ENCODE results near the gene SNRNP35.
"Not testable (repeated sequence)": the region's sequence is repeated elsewhere in the genome, so short reads cannot be mapped to it uniquely, and the experiment has no call there.

SNRNP35 gene

GRCh38 chr12:123489580-123489979 lies 31.6 kb downstream of the SNRNP35 start:
- no peak for DNase-seq (ENCODE audit: low spot score)

DNA sequence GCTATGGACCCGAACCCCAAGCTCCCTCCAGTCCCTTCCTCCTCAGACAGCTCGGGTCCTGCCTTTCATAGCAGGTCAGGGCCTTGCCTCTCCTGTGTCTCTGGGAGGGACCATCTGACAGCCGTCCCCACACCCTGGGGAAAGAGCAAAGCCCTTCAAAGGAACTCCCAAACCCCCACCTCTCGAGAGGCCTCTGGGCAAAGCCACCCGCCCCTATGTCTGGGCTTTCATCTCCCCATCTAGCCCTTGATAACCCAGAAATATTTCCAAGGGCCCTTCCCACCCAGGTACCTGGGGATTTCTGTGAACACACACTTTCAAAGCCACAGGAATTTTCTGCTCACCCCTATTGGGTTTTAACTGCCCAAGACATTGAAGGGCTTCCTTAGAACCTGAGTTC lies 32.1 kb downstream of the SNRNP35 start:
- no peak for DNase-seq (ENCODE audit: low spot score)

- no peak for DNase-seq (ENCODE audit: low spot score)
These were observed 33.1 kb downstream of the SNRNP35 start for GRCh38 chr12:123491056-123491455.

DNA sequence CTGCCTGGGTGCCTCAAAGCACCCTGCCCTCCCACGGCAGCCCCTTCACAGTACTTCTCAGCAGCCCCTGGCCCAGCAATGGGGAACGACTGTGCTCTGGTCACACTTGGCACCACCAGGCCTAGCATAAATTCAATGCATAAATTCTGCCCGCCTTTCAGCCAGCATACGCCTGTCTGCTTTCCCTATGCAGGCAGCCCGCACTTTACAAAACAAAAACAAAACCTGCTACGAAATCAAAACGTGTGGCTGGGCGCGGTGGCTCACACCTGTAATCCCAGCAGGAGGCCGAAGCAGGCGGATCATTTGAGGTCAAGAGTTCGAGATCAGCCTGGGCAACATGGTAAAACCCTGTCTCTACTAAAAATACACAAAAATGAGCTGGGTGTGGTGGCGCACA lies 33.5 kb downstream of the SNRNP35 start:
- no peak for DNase-seq (ENCODE audit: low spot score)

DNA sequence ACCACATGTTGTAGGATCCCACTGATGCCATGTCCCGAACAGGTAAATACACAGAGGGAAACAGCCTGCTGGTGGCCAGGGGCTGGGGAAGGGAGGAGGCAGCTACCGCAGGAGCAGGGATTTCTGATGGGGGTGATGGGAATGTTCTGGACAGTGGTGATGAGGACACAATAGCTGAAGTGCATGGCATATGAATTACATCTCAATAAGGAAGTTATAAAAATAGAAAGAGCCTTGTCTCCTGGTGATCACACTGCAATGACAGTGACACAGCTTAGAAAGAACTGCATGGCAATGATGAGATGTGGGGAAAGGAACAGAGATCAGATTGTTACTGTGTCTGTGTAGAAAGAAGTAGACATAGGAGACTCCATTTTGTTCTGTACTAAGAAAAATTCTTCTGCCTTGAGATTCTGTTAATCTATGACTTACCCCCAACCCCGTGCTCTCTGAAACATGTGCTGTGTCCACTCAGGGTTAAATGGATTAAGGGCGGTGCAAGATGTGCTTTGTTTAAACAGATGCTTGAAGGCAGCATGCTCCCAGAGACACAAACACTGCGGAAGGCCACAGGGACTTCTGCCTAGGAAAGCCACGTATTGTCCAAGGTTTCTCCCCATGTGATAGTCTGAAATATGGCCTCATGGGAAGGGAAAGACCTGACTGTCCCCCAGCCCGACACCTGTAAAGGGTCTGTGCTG lies 34.5 kb downstream of the SNRNP35 start:
- DNase-seq (ENCODE audit: low spot score): not testable (repeated sequence)

GRCh38 chr12:123494124-123494851 lies 36.3 kb downstream of the SNRNP35 start:
- DNase-seq (ENCODE audit: low spot score): no peak

DNA sequence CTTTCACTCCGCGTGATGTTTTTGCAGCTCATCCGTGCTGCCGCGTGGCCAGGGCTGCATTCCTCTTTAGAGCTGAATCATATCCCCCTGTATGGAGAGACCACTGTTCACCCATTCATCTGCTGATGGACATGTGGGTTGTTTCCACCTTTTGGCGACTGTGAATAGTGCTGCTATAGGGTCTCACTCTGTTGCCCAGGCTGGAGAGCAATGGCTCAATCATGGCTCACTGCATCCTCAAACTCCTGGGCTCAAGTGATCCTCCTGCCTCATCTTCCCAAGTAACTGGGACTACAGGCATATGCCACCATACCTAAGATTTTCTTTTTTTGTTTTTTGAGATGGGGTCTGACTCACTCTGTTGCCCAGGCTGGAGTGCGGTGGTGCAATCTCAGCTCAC lies 39.1 kb downstream of the SNRNP35 start:
- DNase-seq (ENCODE audit: low spot score): no peak

DNA sequence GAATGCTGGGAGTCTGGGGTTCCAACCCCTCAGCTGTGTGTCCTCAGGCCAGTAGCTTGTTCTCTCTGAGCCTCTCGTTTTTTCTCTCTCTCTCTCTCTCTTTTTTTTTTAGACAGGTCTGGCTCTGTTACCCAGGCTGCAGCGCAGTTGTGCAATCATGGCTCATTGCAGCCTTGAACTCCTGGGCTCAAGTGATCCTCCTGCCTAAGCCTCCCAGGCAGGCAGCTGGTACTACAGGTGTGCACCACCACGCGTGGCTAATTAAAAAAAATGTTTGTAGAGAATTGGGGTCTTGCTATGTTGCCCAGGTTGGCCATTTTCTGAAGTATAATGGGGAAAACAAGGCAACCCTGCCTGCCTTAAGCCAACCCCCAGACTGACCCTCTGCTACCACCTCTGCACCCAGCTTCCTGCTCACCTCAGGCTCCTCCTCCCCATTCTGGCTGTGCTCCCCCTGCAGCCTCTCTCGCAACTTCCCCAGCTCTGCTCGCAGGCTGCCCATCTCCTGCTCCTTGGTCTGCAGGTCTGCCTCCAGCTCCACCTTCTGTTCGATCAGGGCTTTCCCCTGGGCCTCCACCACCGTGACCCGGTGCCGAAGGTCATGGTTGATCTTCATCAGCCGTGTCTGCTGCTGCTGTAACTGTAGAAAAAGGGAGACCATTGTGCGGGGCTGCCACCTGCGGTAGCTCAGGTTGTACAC lies 40.3 kb downstream of the SNRNP35 start:
- DNase-seq (ENCODE audit: low spot score): no peak

DNA sequence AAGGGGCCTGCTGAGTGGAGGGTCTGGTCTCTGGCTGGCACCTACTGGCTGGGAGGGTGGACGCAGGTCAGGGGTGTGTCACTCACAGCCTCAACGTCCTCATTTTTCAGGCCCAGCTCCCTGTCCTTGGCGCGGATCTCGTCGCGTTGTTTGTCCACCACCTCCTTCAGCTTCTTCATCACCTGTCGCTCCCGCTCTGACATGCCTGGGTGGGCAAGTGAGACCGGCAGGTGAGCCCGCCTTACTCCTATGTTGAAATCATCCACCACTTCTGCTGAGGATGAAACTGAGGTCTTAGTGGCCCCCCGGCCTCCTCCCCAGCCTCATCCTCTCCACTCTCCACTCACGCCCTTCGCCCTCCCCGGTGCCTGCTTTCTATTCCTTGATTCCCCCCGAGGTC lies 41.4 kb downstream of the SNRNP35 start:
- no peak for DNase-seq (ENCODE audit: low spot score)

DNA sequence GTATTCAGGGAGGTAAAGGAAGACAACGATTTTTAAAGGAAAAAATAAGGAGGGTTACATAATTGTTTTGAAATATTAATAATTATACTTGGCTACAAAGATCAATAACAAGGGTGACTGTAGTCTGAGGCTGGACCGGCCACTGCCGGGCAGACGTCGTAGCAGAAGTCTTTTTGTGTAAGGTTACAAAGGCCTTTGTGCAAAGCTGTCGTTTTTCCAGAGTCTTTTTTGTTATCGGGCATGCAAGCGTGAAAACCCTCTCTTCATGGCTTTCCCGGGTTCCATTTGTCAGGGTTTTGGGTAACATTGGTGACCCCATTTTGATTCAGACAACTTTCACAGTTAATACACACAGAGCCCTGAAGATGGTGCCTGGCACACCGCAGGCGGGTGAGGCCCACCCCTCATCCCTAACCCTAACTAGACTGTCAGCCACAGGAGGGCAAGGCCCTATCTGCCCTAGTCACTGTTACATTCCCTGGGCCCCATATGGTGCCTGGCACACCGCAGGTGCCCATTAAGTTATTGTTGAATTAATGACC lies 44.3 kb downstream of the SNRNP35 start:
- no peak for DNase-seq (ENCODE audit: low spot score)

DNA sequence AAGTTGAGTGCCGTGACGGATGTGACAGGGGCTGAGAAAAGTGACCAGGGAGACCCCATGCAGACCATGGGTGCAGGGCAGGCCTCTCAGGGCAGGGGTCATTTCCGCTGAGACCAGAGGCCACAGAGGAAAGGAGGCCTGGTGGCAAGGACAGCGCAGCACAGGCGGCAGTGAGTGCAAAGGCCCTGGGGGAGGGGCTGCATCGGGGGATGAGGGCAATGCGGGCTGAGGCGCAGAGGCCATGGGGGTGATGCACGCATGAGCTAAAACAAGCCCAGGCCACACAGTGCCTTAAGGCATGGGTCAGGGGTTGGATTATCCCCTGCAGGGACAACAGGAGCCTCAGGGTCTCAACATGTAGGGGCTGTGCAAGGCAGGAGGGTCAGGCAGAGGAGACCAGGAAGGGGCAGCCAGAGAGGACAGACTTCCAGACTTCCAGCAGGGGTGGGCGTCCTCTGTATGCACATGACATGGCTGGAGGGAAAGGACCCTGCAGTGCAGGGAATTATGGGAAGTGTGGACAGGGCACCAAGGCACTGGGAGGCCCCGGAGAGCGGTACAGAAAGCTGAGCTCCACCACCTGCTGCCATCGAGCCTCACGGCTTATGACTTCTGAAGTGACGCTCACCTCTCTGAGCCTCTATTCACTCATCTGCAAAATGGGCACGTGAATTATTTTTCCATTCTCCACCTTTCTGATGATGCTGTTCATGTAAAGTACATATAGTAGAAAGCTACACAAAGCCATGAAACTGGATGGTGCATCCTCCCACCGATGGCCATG lies 48.3 kb downstream of the SNRNP35 start:
- no peak for DNase-seq (ENCODE audit: low spot score)

- DNase-seq (ENCODE audit: low spot score): no peak
These were observed 48.9 kb downstream of the SNRNP35 start for GRCh38 chr12:123506843-123507236.

DNA sequence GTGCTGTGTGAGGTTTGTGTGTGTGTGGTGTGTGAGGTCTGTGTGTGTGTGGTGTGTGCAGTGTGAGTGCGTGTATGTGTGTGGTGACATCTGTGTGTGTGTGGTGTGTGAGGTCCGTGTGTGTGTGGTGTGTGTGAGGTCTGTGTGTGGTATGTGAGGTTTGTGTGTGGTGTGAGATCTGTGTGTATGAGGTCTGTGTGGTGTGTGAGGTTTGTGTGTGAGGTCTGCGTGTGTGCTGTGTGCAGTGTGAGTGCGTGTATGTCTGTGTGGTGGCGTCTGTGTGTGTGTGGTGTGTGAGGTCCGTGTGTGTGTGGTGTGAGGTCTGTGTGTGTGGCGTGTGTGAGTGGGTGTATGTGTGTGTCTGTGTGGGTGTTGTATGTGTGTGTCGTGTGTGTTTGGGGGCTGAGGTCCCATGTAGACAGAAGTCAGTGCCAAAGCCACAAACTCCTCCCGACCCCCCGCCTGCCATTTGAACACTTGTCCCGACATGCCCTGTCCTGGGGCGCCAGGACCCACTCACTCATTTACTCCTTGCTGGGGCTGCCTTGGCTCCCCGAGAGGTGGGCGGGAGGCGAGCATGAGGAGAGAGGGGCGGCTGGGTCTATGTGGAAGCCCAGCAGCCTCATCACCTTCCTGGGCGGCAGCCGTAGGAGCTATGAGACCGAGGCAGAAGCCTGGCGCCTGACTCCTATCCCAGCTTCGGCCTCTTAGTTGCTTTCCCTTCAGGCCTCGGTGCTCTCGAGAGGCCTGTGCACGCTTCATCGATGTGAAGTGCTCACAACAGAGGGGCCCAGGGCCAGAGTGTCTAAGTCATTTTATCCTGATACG lies 55.1 kb downstream of the SNRNP35 start:
- DNase-seq (ENCODE audit: low spot score): no peak

GRCh38 chr12:123513805-123514204 lies 55.9 kb downstream of the SNRNP35 start:
- no peak for DNase-seq (ENCODE audit: low spot score)

DNA sequence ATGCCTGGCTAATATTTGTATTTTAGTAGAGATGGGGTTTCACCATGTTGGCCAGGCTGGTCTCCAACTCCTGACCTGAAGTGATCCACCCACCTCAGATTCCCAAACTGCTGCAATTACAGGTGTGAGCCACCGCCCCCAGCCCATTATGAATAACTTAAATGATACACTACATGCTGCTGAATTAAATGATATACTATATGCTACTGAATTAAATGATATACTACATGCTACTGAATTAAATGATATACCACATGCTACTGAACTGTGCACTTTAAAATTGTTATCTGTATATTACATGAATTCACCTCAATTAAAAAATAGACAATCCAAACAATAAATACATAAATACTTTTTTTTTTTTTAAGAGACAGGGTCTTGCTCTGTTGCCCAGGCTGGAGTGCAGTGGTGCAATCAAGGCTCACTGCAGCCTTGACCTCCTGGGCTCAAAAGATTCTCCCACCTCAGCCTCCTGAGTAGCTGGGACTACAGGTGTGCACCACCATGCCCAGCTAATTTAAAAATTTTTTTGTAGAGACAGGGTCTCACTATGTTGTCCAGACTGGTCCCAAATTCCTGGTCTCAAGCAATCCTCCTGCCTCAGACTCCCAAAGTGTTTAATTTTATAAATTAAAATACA lies 56.8 kb downstream of the SNRNP35 start:
- not testable (repeated sequence) for DNase-seq (ENCODE audit: low spot score)

GRCh38 chr12:123516216-123516780 lies 58.4 kb downstream of the SNRNP35 start:
- DNase-seq (ENCODE audit: low spot score): no peak
